ENCODE results near the gene FBP2. TPM values are rescaled to one million over a fixed set of nuclear protein-coding genes. Genes with fewer than 3 reads are reported as not detected.

FBP2 gene
- total RNA-seq, 1 donor from 2014 or later: not detected

- intact Hi-C loops (cut with DNase I): no loop called here
- peaks cover 25% of the 10 kb centered on the region for H3K4me1 ChIP-seq
- no peak overlapping the region for H3K4me3 ChIP-seq
- H3K27me3 ChIP-seq: no peaks in the 10 kb centered on the region
- H3K36me3 ChIP-seq: no peaks in the 10 kb centered on the region
- ATAC-seq (no peak), DNase-seq (no peak)
- no peaks in the 10 kb centered on the region for H3K9me3 ChIP-seq
- no peak overlapping the region for H3K27ac ChIP-seq
- TF ChIP-seq, protein P1, sequence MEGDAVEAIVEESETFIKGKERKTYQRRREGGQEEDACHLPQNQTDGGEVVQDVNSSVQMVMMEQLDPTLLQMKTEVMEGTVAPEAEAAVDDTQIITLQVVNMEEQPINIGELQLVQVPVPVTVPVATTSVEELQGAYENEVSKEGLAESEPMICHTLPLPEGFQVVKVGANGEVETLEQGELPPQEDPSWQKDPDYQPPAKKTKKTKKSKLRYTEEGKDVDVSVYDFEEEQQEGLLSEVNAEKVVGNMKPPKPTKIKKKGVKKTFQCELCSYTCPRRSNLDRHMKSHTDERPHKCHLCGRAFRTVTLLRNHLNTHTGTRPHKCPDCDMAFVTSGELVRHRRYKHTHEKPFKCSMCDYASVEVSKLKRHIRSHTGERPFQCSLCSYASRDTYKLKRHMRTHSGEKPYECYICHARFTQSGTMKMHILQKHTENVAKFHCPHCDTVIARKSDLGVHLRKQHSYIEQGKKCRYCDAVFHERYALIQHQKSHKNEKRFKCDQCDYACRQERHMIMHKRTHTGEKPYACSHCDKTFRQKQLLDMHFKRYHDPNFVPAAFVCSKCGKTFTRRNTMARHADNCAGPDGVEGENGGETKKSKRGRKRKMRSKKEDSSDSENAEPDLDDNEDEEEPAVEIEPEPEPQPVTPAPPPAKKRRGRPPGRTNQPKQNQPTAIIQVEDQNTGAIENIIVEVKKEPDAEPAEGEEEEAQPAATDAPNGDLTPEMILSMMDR (IDR thresholded peaks at IDR 0.05): no peak
Measured at GRCh38 chr9:94627287-94627686, 33.7 kb upstream of the FBP2 start.

- intact Hi-C loops (cut with DNase I): no loop called here
- H3K36me3 ChIP-seq: no peaks in the 10 kb centered on the region
- no peaks in the 10 kb centered on the region for H3K27me3 ChIP-seq
- H3K9me3 ChIP-seq: no peaks in the 10 kb centered on the region
- no peak for ATAC-seq
- H3K4me3 ChIP-seq: no peak overlapping the region
- no peak for DNase-seq
- TF ChIP-seq, protein P1 (IDR thresholded peaks at IDR 0.05): no peak
- H3K4me1 ChIP-seq: peaks cover 10% of the 10 kb centered on the region
- H3K27ac ChIP-seq: no peak overlapping the region
Measured at GRCh38 chr9:94625835-94626234, 32.2 kb upstream of the FBP2 start.

GRCh38 chr9:94624629-94625028 is 31.0 kb upstream of the FBP2 start:
- H3K27me3 ChIP-seq: no peaks in the 10 kb centered on the region
- no peak for ATAC-seq
- peak overlapping the region; percentile 37 for H3K27ac ChIP-seq
- TF ChIP-seq, protein P1 (IDR thresholded peaks at IDR 0.05): no peak
- no peak for DNase-seq
- no peaks in the 10 kb centered on the region for H3K9me3 ChIP-seq
- H3K4me1 ChIP-seq: peaks cover 6% of the 10 kb centered on the region
- H3K4me3 ChIP-seq: no peak overlapping the region
- H3K36me3 ChIP-seq: no peaks in the 10 kb centered on the region
- intact Hi-C loops (cut with DNase I): no loop called here

- H3K4me3 ChIP-seq: no peak overlapping the region
- TF ChIP-seq, protein P1 (IDR thresholded peaks at IDR 0.05): peak; percentile 29
- DNase-seq (peak; percentile 73), ATAC-seq (peak; percentile 80)
- H3K27ac ChIP-seq: peak overlapping the region; percentile 37
- H3K4me1 ChIP-seq: peaks cover 6% of the 10 kb centered on the region
- no peaks in the 10 kb centered on the region for H3K27me3 ChIP-seq
- peaks cover 12% of the 10 kb centered on the region for H3K36me3 ChIP-seq
- intact Hi-C loops (cut with DNase I): no loop called here
- no peaks in the 10 kb centered on the region for H3K9me3 ChIP-seq
Measured at GRCh38 chr9:94623253-94623652, 29.6 kb upstream of the FBP2 start.

GRCh38 chr9:94622087-94622800 is 28.6 kb upstream of the FBP2 start:
- Histone ChIP-seq H3K4me1 (peaks cover 6% of the 10 kb centered on the region), H3K27me3 (no peaks in the 10 kb centered on the region), H3K4me3 (no peak overlapping the region), H3K9me3 (no peaks in the 10 kb centered on the region), H3K36me3 (peaks cover 19% of the 10 kb centered on the region), H3K27ac (no peak overlapping the region)
- TF ChIP-seq, protein P1 (IDR thresholded peaks at IDR 0.05): no peak
- DNase-seq (peak; percentile 52), ATAC-seq (no peak)
- intact Hi-C loops (cut with DNase I): no loop called here

All from upper lobe of right lung (tissue), 1 donor.